Keratinocyte (primary cell): ENCODE results near the gene ANKRD2. TPM values are rescaled to one million over a fixed set of nuclear protein-coding genes. Genes with fewer than 3 reads are reported as not detected.

Experiments
- DNase-seq: peaks from one replicate; pipeline ENCODE4 v3.0.0-alpha.2; 2011; ENCODE audit warnings: low read depth, missing footprints, low spot score
- FAIRE-seq: peaks from 2 replicates; lab custom pipeline; 2011; peaks lifted over from hg19 to GRCh38; lab: Jason Lieb, UNC
- H2AFZ ChIP-seq: 2 replicates; pipeline ENCODE4 v1.6.0; 2012; ENCODE audit warnings: low read length, control low read depth, inconsistent platforms; ENCODE audit not compliant: control insufficient read depth
- H3K27ac ChIP-seq: 2 replicates; pipeline ENCODE4 v1.5.1; 2011; ENCODE audit warnings: low read length; ENCODE audit not compliant: control insufficient read depth, insufficient read depth
- H3K27me3 ChIP-seq: 3 replicates; pipeline ENCODE4 v1.6.0; 2011; ENCODE audit warnings: low read length; ENCODE audit not compliant: control insufficient read depth, insufficient read depth; ENCODE audit errors: extremely low read depth
- H3K36me3 ChIP-seq, 2 experiments: 2 replicates in 1 of 2; 3 replicates in 1 of 2; pipeline ENCODE4 v1.5.1; 2011; ENCODE audit warnings: low read length in 2 of 2, mild to moderate bottlenecking in 1 of 2; ENCODE audit not compliant: control insufficient read depth in 2 of 2, insufficient read depth in 2 of 2; ENCODE audit errors: extremely low read depth in 1 of 2
- H3K4me1 ChIP-seq: 3 replicates; pipeline ENCODE4 v1.5.1; 2011; ENCODE audit warnings: low read length; ENCODE audit not compliant: control insufficient read depth, insufficient read depth; ENCODE audit errors: extremely low read depth
- H3K4me2 ChIP-seq: 3 replicates; pipeline ENCODE4 v1.6.0; 2011; ENCODE audit warnings: low read depth, low read length; ENCODE audit not compliant: control insufficient read depth, insufficient read depth; ENCODE audit errors: extremely low read depth
- H3K4me3 ChIP-seq, 3 experiments: fragments of 200-600 bp in 1 of 3; sonication (generic) in 1 of 3; 2 replicates in 2 of 3; 3 replicates in 1 of 3; pipeline ENCODE4 v1.5.1; 2011 to 2016; ENCODE audit warnings: low read length in 3 of 3, mild to moderate bottlenecking in 3 of 3, control low read depth in 2 of 3, inconsistent platforms in 1 of 3, low read depth in 1 of 3, mixed read lengths in 1 of 3, mixed run types in 1 of 3, moderate library complexity in 1 of 3; ENCODE audit not compliant: control insufficient read depth in 2 of 3, insufficient read depth in 2 of 3; ENCODE audit errors: extremely low read depth in 1 of 3
- H3K79me2 ChIP-seq: 2 replicates; pipeline ENCODE4 v1.6.0; 2012; ENCODE audit warnings: low read length; ENCODE audit not compliant: control insufficient read depth, insufficient read depth
- H3K9ac ChIP-seq: 3 replicates; pipeline ENCODE4 v1.6.0; 2011; ENCODE audit warnings: low read length; ENCODE audit not compliant: control insufficient read depth, insufficient read depth; ENCODE audit errors: extremely low read depth
- H3K9me1 ChIP-seq: 3 replicates; pipeline ENCODE4 v1.6.0; 2011; ENCODE audit warnings: low read length; ENCODE audit not compliant: control insufficient read depth, insufficient read depth; ENCODE audit errors: extremely low read depth
- H3K9me3 ChIP-seq: 2 replicates; pipeline ENCODE4 v1.5.1; 2012; ENCODE audit warnings: low read depth, low read length; ENCODE audit not compliant: control insufficient read depth
- H4K20me1 ChIP-seq: 3 replicates; pipeline ENCODE4 v1.6.0; 2011; ENCODE audit warnings: low read length; ENCODE audit not compliant: control insufficient read depth, insufficient read depth; ENCODE audit errors: extremely low read depth
- CTCF ChIP-seq, 3 experiments: IDR thresholded peaks in 1 of 3; conservative IDR thresholded peaks in 1 of 3; optimal IDR thresholded peaks in 1 of 3; 2 replicates in 2 of 3; 3 replicates in 1 of 3; pipeline versions ENCODE3 to v1.5.1; 2011; ENCODE audit warnings: low read length in 3 of 3, mild to moderate bottlenecking in 3 of 3, moderate library complexity in 2 of 3, control low read depth in 1 of 3, inconsistent platforms in 1 of 3; ENCODE audit not compliant: insufficient read depth in 2 of 3; ENCODE audit errors: extremely low read depth in 1 of 3
- EZH2 ChIP-seq: IDR thresholded peaks from one replicate; pipeline ENCODE4 v1.6.1; 2012; ENCODE audit warnings: inconsistent platforms, mild to moderate bottlenecking, low read length, moderate library complexity
- dilution Hi-C: fragments of 300-500 bp; cut with MboI; formaldehyde crosslinking; loops from one replicate; pipeline ENCODE4 v1.7.0; 2020; ENCODE audit warnings: low sequenced_read_pairs; ENCODE audit not compliant: extremely low pct_ligation_motif_present
- polyA plus RNA-seq, 5 experiments: library from polyadenylated mRNA; depleted of rRNA in 3 of 5; stranded (reverse) in 3 of 5; stranded (forward) in 1 of 5; unstranded in 1 of 5; fragments of >200 nt; gene quantifications; 1 replicate in 1 of 5; 2 replicates in 3 of 5; 3 replicates in 1 of 5; pipeline versions ENCODE4 v1.2.1 to v1.2.3, GENCODE V29; 2011 to 2012; ENCODE audit warnings: missing spikeins in 2 of 5, low read depth in 1 of 5, low replicate concordance in 1 of 5

The ANKRD2 gene
- polyA plus RNA-seq, 1 donor (not counting 4 experiments of a cell fraction or from before 2014, with no cell fraction given), result 0.38 TPM

- dilution Hi-C loops, result no loop called here
- Histone ChIP-seq H3K4me3 (no peak overlapping the region), H3K9ac (no peak overlapping the region), H3K27ac (no peak overlapping the region), H3K4me2 (no peak overlapping the region), H3K9me1 (no peaks in the 10 kb centered on the region), H3K9me3 (no peaks in the 10 kb centered on the region), H3K79me2 (peaks cover 21% of the 10 kb centered on the region), H3K4me1 (peaks cover 34% of the 10 kb centered on the region), H3K27me3 (no peaks in the 10 kb centered on the region), H4K20me1 (no peaks in the 10 kb centered on the region), H2AFZ (no peak overlapping the region), H3K36me3 (no peaks in the 10 kb centered on the region)
- DNase-seq (no peak), FAIRE-seq (no peak)
- TF ChIP-seq EZH2, result no peak
- TF ChIP-seq CTCF (optimal IDR thresholded peaks at IDR 0.05 in 1 of 3, IDR thresholded peaks at IDR 0.05 in 1 of 3, conservative IDR thresholded peaks at IDR 0.05 in 1 of 3; ENCODE audit: extremely low read depth in 1 of 3, insufficient read depth in 2 of 3, low read length in 3 of 3), result no peak
These were observed 24.6 kb upstream of the ANKRD2 start for GRCh38 chr10:97547962-97548361.

GRCh38 chr10:97548828-97549455, 23.6 kb upstream of the ANKRD2 start:
- Histone ChIP-seq H3K9ac (peak overlapping the region; percentile 4), H3K79me2 (peaks cover 21% of the 10 kb centered on the region), H3K9me1 (no peaks in the 10 kb centered on the region), H3K4me3 (no peak overlapping the region), H3K4me2 (peak overlapping the region; percentile 75), H3K27ac (peak overlapping the region; percentile 78), H3K36me3 (no peaks in the 10 kb centered on the region), H4K20me1 (no peaks in the 10 kb centered on the region), H3K4me1 (peaks cover 32% of the 10 kb centered on the region), H3K9me3 (no peaks in the 10 kb centered on the region), H3K27me3 (no peaks in the 10 kb centered on the region), H2AFZ (no peak overlapping the region)
- dilution Hi-C loops, result no loop called here
- FAIRE-seq (no peak), DNase-seq (no peak)
- TF ChIP-seq CTCF (optimal IDR thresholded peaks at IDR 0.05 in 1 of 3, IDR thresholded peaks at IDR 0.05 in 1 of 3, conservative IDR thresholded peaks at IDR 0.05 in 1 of 3; ENCODE audit: extremely low read depth in 1 of 3, insufficient read depth in 2 of 3, low read length in 3 of 3) (no peak), EZH2 (no peak)
